Activated T-cell treated with anti-CD3 and anti-CD28 coated beads, Interleukin-2, amount 50 U/mL, for 1 hour (primary cell): ENCODE results near the gene NDUFS6.

Experiments used
- DNase-seq: peaks from one replicate; pipeline ENCODE4 v3.0.0-alpha.2; 2020

NDUFS6 gene

GRCh38 chr5:1767524-1768282, 33.5 kb upstream of the NDUFS6 start:
- DNase-seq: no peak

GRCh38 chr5:1768283-1769000, 32.8 kb upstream of the NDUFS6 start:
- no peak for DNase-seq

- DNase-seq: no peak
These were observed 32.1 kb upstream of the NDUFS6 start for GRCh38 chr5:1769017-1769640.

GRCh38 chr5:1769752-1770442, 31.3 kb upstream of the NDUFS6 start:
- no peak for DNase-seq

- no peak for DNase-seq
These were observed 30.8 kb upstream of the NDUFS6 start for GRCh38 chr5:1770443-1770802.

- no peak for DNase-seq
These were observed 29.8 kb upstream of the NDUFS6 start for GRCh38 chr5:1771149-1772065.

GRCh38 chr5:1772634-1773033, 28.6 kb upstream of the NDUFS6 start:
- no peak for DNase-seq

- no peak for DNase-seq
These were observed 24.4 kb upstream of the NDUFS6 start for GRCh38 chr5:1776831-1777230.

- DNase-seq: no peak
These were observed 23.7 kb upstream of the NDUFS6 start for GRCh38 chr5:1777281-1778137.

- no peak for DNase-seq
These were observed 22.8 kb upstream of the NDUFS6 start for GRCh38 chr5:1778138-1779020.

- no peak for DNase-seq
These were observed 22.1 kb upstream of the NDUFS6 start for GRCh38 chr5:1779021-1779680.

- peak; percentile 14 for DNase-seq
These were observed 21.2 kb upstream of the NDUFS6 start for GRCh38 chr5:1779782-1780613.

GRCh38 chr5:1780614-1780930, 20.6 kb upstream of the NDUFS6 start:
- DNase-seq: no peak

- no peak for DNase-seq
These were observed 20.1 kb upstream of the NDUFS6 start for GRCh38 chr5:1781107-1781506.

- no peak for DNase-seq
These were observed 19.4 kb upstream of the NDUFS6 start for GRCh38 chr5:1781726-1782384.

- no peak for DNase-seq
These were observed 18.6 kb upstream of the NDUFS6 start for GRCh38 chr5:1782385-1783215.

- DNase-seq: no peak
These were observed 18.0 kb upstream of the NDUFS6 start for GRCh38 chr5:1783216-1783554.
